MM.1S (cell line): Measurements from ENCODE around the gene CHRNA1.

ENCODE experiments used
- DNase-seq: peaks from one replicate; pipeline ENCODE4 v3.0.0-alpha.2; 2015
- H2AFZ ChIP-seq: fragments of 300-600 bp; sonication (generic); 2 replicates; pipeline ENCODE4 v1.6.0; 2016; ENCODE audit warnings: antibody characterized with exemption, low read length
- H3F3A ChIP-seq: fragments of 300-600 bp; sonication (generic); 2 replicates; pipeline ENCODE4 v1.6.1; 2016; ENCODE audit warnings: mild to moderate bottlenecking, antibody characterized with exemption, low read length, moderate library complexity, mixed read lengths; ENCODE audit not compliant: insufficient read depth
- H3K27ac ChIP-seq: fragments of 300-600 bp; sonication (generic); 2 replicates; pipeline ENCODE4 v1.5.1; 2016; ENCODE audit warnings: mild to moderate bottlenecking, low read length
- H3K27me3 ChIP-seq: fragments of 300-600 bp; sonication (generic); replicated peaks from 2 replicates; pipeline ENCODE4 v1.6.0; 2016; ENCODE audit warnings: low read length; ENCODE audit not compliant: insufficient read depth
- H3K36me3 ChIP-seq: fragments of 300-600 bp; sonication (generic); replicated peaks from 2 replicates; pipeline ENCODE4 v1.6.1; 2016; ENCODE audit warnings: mild to moderate bottlenecking, low read length, mixed read lengths; ENCODE audit not compliant: insufficient read depth
- H3K4me1 ChIP-seq: fragments of 300-600 bp; sonication (generic); 2 replicates; pipeline ENCODE4 v1.6.1; 2016; ENCODE audit warnings: low read length, mixed read lengths
- H3K4me2 ChIP-seq: fragments of 300-600 bp; sonication (generic); 2 replicates; pipeline ENCODE4 v1.6.0; 2016; ENCODE audit warnings: low read depth, low read length
- H3K4me3 ChIP-seq: fragments of 300-600 bp; sonication (generic); 2 replicates; pipeline ENCODE4 v1.5.1; 2016; ENCODE audit warnings: low read length, mixed read lengths
- H3K79me2 ChIP-seq: fragments of 300-600 bp; sonication (generic); 2 replicates; pipeline ENCODE4 v1.6.1; 2016; ENCODE audit warnings: mixed run types, low read length, mixed read lengths
- H3K9ac ChIP-seq: fragments of 300-600 bp; sonication (generic); 2 replicates; pipeline ENCODE4 v1.6.1; 2016; ENCODE audit warnings: low read length, mixed read lengths
- H3K9me2 ChIP-seq: fragments of 300-600 bp; sonication (generic); replicated peaks from 2 replicates; pipeline ENCODE4 v1.6.1; 2016; ENCODE audit warnings: mild to moderate bottlenecking, low read length, mixed read lengths; ENCODE audit not compliant: insufficient read depth
- H3K9me3 ChIP-seq: fragments of 300-600 bp; sonication (generic); replicated peaks from 2 replicates; pipeline ENCODE4 v1.6.1; 2016; ENCODE audit warnings: mild to moderate bottlenecking, low read length, mixed read lengths; ENCODE audit not compliant: insufficient read depth
- H4K20me1 ChIP-seq: fragments of 300-600 bp; sonication (generic); 2 replicates; pipeline ENCODE4 v1.6.1; 2016; ENCODE audit warnings: mild to moderate bottlenecking, low read length, moderate library complexity, mixed read lengths; ENCODE audit not compliant: insufficient read depth
- CTCF ChIP-seq: fragments of 300-600 bp; sonication (generic); IDR thresholded peaks from 2 replicates; pipeline ENCODE4 v1.5.1; 2016; ENCODE audit warnings: antibody characterized with exemption, low read length, mixed read lengths
- EZH2 ChIP-seq: fragments of 300-600 bp; sonication (generic); optimal IDR thresholded peaks from 2 replicates; pipeline ENCODE3; 2017; ENCODE audit warnings: low read depth, mild to moderate bottlenecking, antibody characterized with exemption, low read length, mixed read lengths
- EZH2phosphoT487 ChIP-seq: fragments of 300-600 bp; sonication (generic); IDR thresholded peaks from 2 replicates; pipeline ENCODE4 v1.6.1; 2018; ENCODE audit warnings: antibody characterized with exemption, low read length

Gene CHRNA1

DNA sequence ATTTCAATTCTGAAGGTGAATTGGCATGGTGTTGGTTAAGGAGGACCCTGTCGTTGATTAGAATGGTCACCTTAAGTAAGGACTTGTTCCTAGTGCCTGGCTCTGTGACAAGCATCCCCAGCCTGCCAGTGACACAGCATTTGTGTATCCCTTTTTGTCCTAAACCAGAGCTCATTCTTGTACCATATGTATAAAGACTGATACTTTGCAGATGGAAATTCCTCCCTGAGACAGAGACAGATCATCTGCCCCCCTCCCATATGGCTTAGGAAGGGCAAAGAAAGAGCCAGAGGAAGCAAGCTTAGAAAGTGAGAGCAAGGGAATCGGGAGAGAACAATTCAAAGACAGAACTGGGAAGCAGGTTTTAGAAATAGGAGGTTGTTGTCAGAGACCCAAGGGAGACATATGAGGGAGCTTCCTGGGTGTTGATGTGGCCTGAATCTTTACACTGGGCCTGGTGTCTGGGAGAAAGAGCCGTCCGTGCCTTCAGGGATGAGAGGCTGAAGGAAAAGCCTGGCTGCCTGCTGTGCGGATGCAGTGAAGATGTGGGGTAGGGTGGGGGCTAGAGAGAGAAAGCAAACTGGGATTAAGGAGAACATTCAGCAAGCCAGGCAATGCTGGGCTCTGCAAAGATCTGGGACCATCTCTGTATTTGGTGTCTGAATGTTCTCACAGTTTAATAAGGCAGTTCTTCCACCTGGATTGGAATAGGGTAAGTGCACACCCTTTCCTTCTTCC, 13.2 kb upstream of the CHRNA1 start:
- DNase-seq, result no peak
- Histone ChIP-seq H3F3A (no peaks in the 10 kb centered on the region), H3K27ac (no peak overlapping the region), H3K9me2 (no peaks in the 10 kb centered on the region), H4K20me1 (no peaks in the 10 kb centered on the region), H3K27me3 (no peaks in the 10 kb centered on the region), H3K4me1 (no peaks in the 10 kb centered on the region), H3K4me3 (no peak overlapping the region), H3K79me2 (no peaks in the 10 kb centered on the region), H2AFZ (no peak overlapping the region), H3K9ac (no peak overlapping the region), H3K9me3 (no peaks in the 10 kb centered on the region), H3K36me3 (no peaks in the 10 kb centered on the region), H3K4me2 (no peak overlapping the region)
- no peak for TF ChIP-seq EZH2phosphoT487
- no peak for TF ChIP-seq EZH2
- TF ChIP-seq CTCF, result no peak

DNA sequence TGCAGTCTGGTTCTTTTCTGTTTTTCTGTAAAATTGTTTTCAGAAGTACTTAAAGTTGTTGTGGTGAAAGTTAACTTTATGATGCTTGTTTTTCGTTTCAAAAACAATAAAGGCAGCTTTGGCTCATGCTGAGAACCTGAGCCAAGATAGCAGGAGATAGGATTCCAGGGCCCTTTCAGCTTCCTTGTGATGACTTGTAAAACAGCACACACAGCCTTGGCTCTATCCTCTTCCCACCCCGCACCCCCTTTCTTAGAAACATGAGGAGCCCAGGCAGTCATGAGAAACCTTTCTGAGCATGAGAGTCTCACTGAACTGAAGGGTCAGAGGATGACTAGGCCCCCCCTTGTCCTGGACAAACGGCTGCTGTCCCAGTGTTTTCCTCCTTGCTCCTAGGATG, 12.4 kb upstream of the CHRNA1 start:
- TF ChIP-seq EZH2phosphoT487 (no peak), CTCF (no peak), EZH2 (no peak)
- Histone ChIP-seq H4K20me1 (no peaks in the 10 kb centered on the region), H3K4me3 (no peak overlapping the region), H3K27me3 (no peaks in the 10 kb centered on the region), H3K4me1 (no peaks in the 10 kb centered on the region), H3K27ac (no peak overlapping the region), H3K36me3 (no peaks in the 10 kb centered on the region), H3F3A (no peaks in the 10 kb centered on the region), H3K9me2 (no peaks in the 10 kb centered on the region), H3K9me3 (no peaks in the 10 kb centered on the region), H3K4me2 (no peak overlapping the region), H3K9ac (no peak overlapping the region), H2AFZ (no peak overlapping the region), H3K79me2 (no peaks in the 10 kb centered on the region)
- no peak for DNase-seq

DNA sequence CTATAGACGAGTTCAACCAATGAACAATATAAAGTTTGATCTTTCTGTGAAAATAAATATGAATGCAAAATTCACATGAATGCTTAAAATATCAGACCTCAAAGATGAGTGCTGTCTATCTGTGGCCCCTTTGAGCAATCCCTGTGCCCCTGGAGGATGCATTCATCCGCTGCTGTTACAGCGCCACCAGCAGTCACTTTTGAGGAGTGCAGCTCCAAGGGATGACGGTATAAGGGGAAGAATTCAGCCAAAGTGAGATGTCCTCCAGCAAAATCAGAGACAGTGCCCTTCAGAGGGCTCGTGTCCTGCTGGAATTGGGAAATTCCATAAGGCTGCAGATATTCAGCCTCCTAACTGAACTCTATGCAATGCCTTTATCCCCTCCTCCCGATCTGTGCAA, 12.0 kb upstream of the CHRNA1 start:
- Histone ChIP-seq H3K9me2 (no peaks in the 10 kb centered on the region), H3K27ac (no peak overlapping the region), H3K4me1 (no peaks in the 10 kb centered on the region), H3K79me2 (no peaks in the 10 kb centered on the region), H3F3A (no peaks in the 10 kb centered on the region), H2AFZ (no peak overlapping the region), H3K9me3 (no peaks in the 10 kb centered on the region), H3K9ac (no peak overlapping the region), H3K4me2 (no peak overlapping the region), H3K27me3 (no peaks in the 10 kb centered on the region), H3K4me3 (no peak overlapping the region), H3K36me3 (no peaks in the 10 kb centered on the region), H4K20me1 (no peaks in the 10 kb centered on the region)
- no peak for DNase-seq
- TF ChIP-seq EZH2phosphoT487, result no peak
- peak; percentile 49 for TF ChIP-seq CTCF
